HEK293 (cell line): Measurements from ENCODE around the gene HEYL.

Source experiments
- ATF2 ChIP-seq: fragments of 450-650 bp; formaldehyde crosslinking; IDR thresholded peaks from 2 replicates; pipeline ENCODE4 v1.5.1; 2016; ENCODE audit warnings: missing biosample characterization, missing genetic modification characterization, low read depth
- CTCF ChIP-seq: fragments of 450-650 bp; formaldehyde crosslinking; IDR thresholded peaks from 2 replicates; pipeline ENCODE4 v1.5.1; 2016; ENCODE audit warnings: missing biosample characterization, missing genetic modification characterization
- KLF1 ChIP-seq: fragments of 450-650 bp; formaldehyde crosslinking; IDR thresholded peaks from 2 replicates; pipeline ENCODE4 v1.5.1; 2016; ENCODE audit warnings: missing biosample characterization, missing genetic modification characterization
- MEIS1 ChIP-seq: sonication (generic); formaldehyde crosslinking; IDR thresholded peaks from 2 replicates; pipeline ENCODE4 v1.8.1; 2022; ENCODE audit warnings: missing genetic modification reagents, mild to moderate bottlenecking, borderline replicate concordance
- PRDM1 ChIP-seq: fragments of 450-650 bp; formaldehyde crosslinking; IDR thresholded peaks from 2 replicates; pipeline ENCODE4; 2016; ENCODE audit warnings: missing biosample characterization, missing genetic modification characterization
- PRDM6 ChIP-seq: fragments of 450-650 bp; formaldehyde crosslinking; IDR thresholded peaks from 2 replicates; pipeline ENCODE4 v1.5.1; 2017; ENCODE audit warnings: missing biosample characterization, missing genetic modification characterization
- RBAK ChIP-seq: fragments of 450-650 bp; formaldehyde crosslinking; IDR thresholded peaks from 2 replicates; pipeline ENCODE4 v1.5.1; 2016; ENCODE audit warnings: missing biosample characterization, missing genetic modification characterization
- REPIN1 ChIP-seq: fragments of 450-650 bp; formaldehyde crosslinking; IDR thresholded peaks from 2 replicates; pipeline ENCODE4 v1.5.1; 2017; ENCODE audit warnings: missing biosample characterization, missing genetic modification characterization, low read depth
- ZBTB20 ChIP-seq: fragments of 450-650 bp; formaldehyde crosslinking; IDR thresholded peaks from 2 replicates; pipeline ENCODE4 v1.5.1; 2016; ENCODE audit warnings: missing biosample characterization, missing genetic modification characterization
- ZNF121 ChIP-seq: fragments of 450-650 bp; formaldehyde crosslinking; IDR thresholded peaks from 2 replicates; pipeline ENCODE4 v1.5.1; 2016; ENCODE audit warnings: missing biosample characterization, missing genetic modification characterization
- ZNF223 ChIP-seq: fragments of 450-650 bp; formaldehyde crosslinking; IDR thresholded peaks from 2 replicates; pipeline ENCODE4 v1.5.1; 2016; ENCODE audit warnings: missing biosample characterization, missing genetic modification characterization
- ZNF248 ChIP-seq: fragments of 450-650 bp; formaldehyde crosslinking; IDR thresholded peaks from 2 replicates; pipeline ENCODE4 v1.5.1; 2017; ENCODE audit warnings: missing biosample characterization, missing genetic modification characterization
- ZNF335 ChIP-seq: fragments of 450-650 bp; formaldehyde crosslinking; conservative IDR thresholded peaks from 2 replicates; pipeline ENCODE4 v1.5.1; 2016; ENCODE audit warnings: missing biosample characterization, missing genetic modification characterization
- ZNF354C ChIP-seq: fragments of 450-650 bp; formaldehyde crosslinking; IDR thresholded peaks from 2 replicates; pipeline ENCODE4 v1.5.1; 2016; ENCODE audit warnings: missing biosample characterization, missing genetic modification characterization, low read depth, borderline replicate concordance
- ZNF426 ChIP-seq: fragments of 450-650 bp; formaldehyde crosslinking; IDR thresholded peaks from 2 replicates; pipeline ENCODE4 v1.5.1; 2017; ENCODE audit warnings: missing biosample characterization, missing genetic modification characterization, mild to moderate bottlenecking, inconsistent platforms, moderate library complexity
- ZNF544 ChIP-seq: fragments of 450-650 bp; formaldehyde crosslinking; IDR thresholded peaks from 2 replicates; pipeline ENCODE4 v1.5.0; 2017; ENCODE audit warnings: missing biosample characterization, missing genetic modification characterization
- ZNF596 ChIP-seq: fragments of 450-650 bp; IDR thresholded peaks from 2 replicates; pipeline ENCODE4 v1.5.0; 2018; ENCODE audit warnings: missing biosample characterization, mild to moderate bottlenecking, missing genetic modification characterization, moderate library complexity
- ZNF610 ChIP-seq: fragments of 450-650 bp; formaldehyde crosslinking; IDR thresholded peaks from 2 replicates; pipeline ENCODE4 v1.5.1; 2016; ENCODE audit warnings: missing biosample characterization, missing genetic modification characterization, borderline replicate concordance
- ZNF777 ChIP-seq: fragments of 450-650 bp; formaldehyde crosslinking; IDR thresholded peaks from 2 replicates; pipeline ENCODE4 v1.5.1; 2017; ENCODE audit warnings: missing biosample characterization, missing genetic modification characterization, borderline replicate concordance
- TF ChIP-seq, protein P1 (sequence below): IDR thresholded peaks from 2 replicates; pipeline ENCODE4 v1.6.1; 2011; ENCODE audit warnings: mild to moderate bottlenecking, low read depth, low read length, borderline replicate concordance
- TF ChIP-seq, protein P2 (sequence below): fragments of 450-650 bp; formaldehyde crosslinking; IDR thresholded peaks from 2 replicates; pipeline ENCODE4 v1.5.1; 2016; ENCODE audit warnings: missing biosample characterization, missing genetic modification characterization
- TF ChIP-seq, protein P3 (sequence below): fragments of 450-650 bp; formaldehyde crosslinking; IDR thresholded peaks from 2 replicates; pipeline ENCODE4 v1.5.1; 2016; ENCODE audit warnings: missing biosample characterization, missing genetic modification characterization

The HEYL gene

GRCh38 chr1:39671793-39672550 lies 32.5 kb upstream of the HEYL start, which contains the start of gene NT5C1A (continued):
- TF ChIP-seq, protein P1, sequence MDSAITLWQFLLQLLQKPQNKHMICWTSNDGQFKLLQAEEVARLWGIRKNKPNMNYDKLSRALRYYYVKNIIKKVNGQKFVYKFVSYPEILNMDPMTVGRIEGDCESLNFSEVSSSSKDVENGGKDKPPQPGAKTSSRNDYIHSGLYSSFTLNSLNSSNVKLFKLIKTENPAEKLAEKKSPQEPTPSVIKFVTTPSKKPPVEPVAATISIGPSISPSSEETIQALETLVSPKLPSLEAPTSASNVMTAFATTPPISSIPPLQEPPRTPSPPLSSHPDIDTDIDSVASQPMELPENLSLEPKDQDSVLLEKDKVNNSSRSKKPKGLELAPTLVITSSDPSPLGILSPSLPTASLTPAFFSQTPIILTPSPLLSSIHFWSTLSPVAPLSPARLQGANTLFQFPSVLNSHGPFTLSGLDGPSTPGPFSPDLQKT, result no peak
- TF ChIP-seq ZNF544 (no peak), ZBTB20 (tag by site-specific recombination) (peak; percentile 71), PRDM6 (no peak), ZNF610 (no peak), CTCF (tag by site-specific recombination) (no peak), ZNF248 (tag by site-specific recombination) (no peak), ZNF335 (tag by site-specific recombination) (peak; percentile 59), ZNF426 (no peak), ZNF596 (no peak), ZNF777 (tag by site-specific recombination) (no peak), REPIN1 (tag by site-specific recombination) (no peak), KLF1 (tag by site-specific recombination) (0 out of 2 replicates have a peak, but pooled peaks have one; percentile 11), PRDM1 (tag by site-specific recombination) (no peak), ATF2 (tag by site-specific recombination) (no peak), MEIS1 (CRISPR knock-in tag) (no peak), RBAK (no peak), ZNF223 (no peak), ZNF354C (tag by site-specific recombination) (no peak), ZNF121 (tag by site-specific recombination) (no peak)
- TF ChIP-seq, protein P2, sequence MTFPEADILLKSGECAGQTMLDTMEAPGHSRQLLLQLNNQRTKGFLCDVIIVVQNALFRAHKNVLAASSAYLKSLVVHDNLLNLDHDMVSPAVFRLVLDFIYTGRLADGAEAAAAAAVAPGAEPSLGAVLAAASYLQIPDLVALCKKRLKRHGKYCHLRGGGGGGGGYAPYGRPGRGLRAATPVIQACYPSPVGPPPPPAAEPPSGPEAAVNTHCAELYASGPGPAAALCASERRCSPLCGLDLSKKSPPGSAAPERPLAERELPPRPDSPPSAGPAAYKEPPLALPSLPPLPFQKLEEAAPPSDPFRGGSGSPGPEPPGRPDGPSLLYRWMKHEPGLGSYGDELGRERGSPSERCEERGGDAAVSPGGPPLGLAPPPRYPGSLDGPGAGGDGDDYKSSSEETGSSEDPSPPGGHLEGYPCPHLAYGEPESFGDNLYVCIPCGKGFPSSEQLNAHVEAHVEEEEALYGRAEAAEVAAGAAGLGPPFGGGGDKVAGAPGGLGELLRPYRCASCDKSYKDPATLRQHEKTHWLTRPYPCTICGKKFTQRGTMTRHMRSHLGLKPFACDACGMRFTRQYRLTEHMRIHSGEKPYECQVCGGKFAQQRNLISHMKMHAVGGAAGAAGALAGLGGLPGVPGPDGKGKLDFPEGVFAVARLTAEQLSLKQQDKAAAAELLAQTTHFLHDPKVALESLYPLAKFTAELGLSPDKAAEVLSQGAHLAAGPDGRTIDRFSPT, result no peak
- TF ChIP-seq, protein P3, sequence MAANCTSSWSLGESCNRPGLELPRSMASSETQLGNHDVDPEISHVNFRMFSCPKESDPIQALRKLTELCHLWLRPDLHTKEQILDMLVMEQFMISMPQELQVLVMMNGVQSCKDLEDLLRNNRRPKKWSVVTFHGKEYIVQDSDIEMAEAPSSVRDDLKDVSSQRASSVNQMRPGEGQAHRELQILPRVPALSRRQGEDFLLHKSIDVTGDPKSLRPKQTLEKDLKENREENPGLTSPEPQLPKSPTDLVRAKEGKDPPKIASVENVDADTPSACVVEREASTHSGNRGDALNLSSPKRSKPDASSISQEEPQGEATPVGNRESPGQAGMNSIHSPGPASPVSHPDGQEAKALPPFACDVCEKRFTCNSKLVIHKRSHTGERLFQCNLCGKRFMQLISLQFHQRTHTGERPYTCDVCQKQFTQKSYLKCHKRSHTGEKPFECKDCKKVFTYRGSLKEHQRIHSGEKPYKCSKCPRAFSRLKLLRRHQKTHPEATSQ (tag by site-specific recombination), result no peak
